ENCODE data around the gene RFTN1.
A peak's percentile ranks its signal among the peaks of the same experiment; 100 is the strongest.

The RFTN1 gene

DNA sequence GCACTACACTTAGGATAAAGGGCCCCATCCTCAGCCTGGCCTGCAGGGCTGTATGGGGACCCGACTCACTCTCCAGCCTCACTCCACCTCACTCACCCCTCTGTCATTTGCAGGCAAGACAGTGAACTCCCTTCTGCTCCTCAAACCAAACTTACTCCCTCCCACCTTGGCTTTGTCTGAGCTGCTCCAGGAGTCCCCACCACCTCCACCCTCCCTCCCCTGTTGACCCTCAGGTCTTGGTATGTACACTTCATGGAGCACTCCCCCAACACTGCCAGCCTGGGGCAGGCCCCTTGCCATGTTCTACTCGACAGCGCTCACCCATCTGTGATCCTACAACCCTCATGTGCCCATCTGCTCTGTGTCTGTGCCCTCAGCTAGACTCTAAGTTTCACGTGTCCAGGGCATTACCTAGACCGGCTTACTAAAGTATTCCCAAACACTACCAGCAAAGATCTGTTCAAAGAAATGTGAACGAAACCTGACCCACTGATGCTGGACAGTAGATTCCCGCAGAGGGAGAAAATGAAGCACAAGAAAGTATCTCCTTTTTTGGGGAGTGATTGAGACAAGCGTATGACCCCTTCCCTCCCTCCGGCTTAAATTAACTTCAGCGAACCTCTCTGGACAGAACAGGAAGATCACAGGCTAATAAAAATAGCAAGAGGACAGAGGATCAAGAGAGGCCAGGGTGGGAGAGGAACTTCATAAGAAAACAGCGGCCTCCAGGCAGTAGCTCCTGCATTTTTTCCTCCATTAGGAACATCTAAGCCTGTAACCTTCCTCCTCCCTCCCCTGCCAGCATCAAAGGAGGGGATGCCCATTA lies 113.2 kb downstream of the RFTN1 start:
- no peak for DNase-seq

DNA sequence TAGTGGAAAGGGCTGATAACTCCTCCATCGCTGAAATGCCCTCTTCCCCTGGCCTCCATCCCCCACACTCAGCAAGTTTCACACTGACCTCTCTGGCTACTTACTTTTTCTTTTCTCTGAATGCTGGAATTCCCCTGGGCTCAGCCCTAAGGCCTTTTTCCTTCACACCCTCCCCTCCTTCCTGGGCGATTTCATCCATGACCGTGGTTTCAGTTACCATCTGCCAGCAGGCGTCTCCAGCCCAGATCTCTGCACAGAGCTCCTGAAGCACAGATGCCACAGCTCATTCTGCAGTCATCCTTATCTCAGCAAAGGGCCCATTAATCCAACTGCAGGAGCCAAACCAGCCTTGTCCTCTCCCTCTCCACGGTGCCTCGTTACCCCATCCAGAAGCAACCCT lies 114.0 kb downstream of the RFTN1 start:
- peak; percentile 73 for DNase-seq

DNA sequence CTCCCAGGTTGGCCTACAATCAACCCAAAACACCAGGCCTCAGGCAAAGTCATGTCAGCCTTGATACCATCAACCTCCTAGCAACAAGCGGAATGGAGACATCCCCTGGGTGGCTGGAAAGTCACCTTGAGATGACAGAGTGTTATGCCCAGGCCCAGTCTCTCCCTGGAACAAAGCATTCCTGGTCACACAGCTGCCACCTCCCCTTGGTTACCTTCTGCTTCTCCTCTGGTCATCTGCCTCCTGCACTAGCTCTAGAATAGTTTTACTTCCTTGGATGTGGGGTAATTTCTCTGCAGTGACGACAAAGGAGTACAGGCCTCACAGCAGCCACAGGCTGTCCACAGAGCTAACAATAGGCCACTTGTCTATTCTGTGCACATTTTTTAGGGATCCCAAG lies 114.9 kb downstream of the RFTN1 start:
- no peak for DNase-seq

DNA sequence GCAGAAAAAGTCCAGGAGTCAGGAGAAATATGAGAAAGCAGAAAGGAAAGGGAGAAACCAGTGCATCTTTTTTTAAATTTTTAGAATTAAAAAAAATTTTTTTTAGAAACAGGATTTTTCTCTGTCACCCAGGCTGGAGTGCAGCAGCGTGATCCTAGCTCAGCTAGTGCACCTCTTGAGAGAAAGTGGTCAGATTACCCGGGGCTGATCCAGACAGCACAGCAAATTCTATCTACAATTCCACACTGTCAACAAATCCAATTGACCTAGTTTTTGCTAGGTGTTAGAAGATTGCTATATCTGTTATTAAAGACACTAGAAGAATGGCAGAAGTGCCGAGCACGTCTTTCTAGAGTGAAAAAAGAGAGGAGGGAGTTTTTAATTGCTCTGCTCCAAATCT lies 117.3 kb downstream of the RFTN1 start:
- no peak for DNase-seq

DNA sequence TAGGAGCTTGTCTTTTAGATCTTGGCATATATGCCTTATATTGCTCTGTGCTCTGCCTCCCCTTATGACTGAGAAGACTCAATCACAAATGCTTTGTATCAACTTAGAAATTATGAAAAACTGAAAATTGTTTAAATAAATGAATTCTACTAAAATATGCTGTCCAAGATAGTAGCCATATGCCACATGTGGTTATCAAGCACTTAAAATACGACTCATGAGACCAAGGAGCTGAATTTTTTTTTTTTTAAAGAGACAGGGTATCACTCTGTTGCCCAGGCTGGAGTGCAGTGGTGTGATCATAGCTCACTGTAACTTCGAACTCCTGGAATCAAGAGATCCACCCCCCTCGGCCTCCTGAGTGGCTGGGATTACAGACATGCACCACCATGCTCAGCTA lies 118.3 kb downstream of the RFTN1 start:
- DNase-seq, result no peak

DNA sequence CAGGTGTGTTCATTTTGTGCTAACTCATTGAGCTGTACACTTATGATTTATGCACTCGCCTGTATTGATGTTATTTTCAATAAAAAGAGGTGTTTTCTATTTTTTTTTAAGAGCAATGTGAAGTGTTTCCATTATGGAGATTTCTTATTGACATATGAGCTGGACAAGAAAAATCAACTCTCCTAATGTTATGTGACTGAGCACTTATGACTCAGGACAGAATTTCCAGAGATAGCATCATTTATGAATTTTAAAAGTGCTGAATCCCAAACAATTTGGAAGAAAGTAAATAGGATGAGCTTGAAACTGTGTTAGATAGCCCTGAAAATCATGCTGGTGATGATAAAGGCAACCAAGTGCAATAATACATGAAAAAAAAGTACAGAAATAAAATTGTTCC lies 118.9 kb downstream of the RFTN1 start:
- no peak for DNase-seq

- no peak for DNase-seq
Measured at GRCh38 chr3:16392717-16393116, 120.8 kb downstream of the RFTN1 start.

GRCh38 chr3:16392065-16392464 lies 121.4 kb downstream of the RFTN1 start:
- no peak for DNase-seq

- no peak for DNase-seq
Measured at GRCh38 chr3:16390581-16390980, 122.9 kb downstream of the RFTN1 start.

GRCh38 chr3:16388850-16389441 lies 124.6 kb downstream of the RFTN1 start:
- no peak for DNase-seq

GRCh38 chr3:16386561-16386960 lies 126.9 kb downstream of the RFTN1 start:
- DNase-seq, result no peak

GRCh38 chr3:16385151-16385550 lies 128.3 kb downstream of the RFTN1 start:
- DNase-seq, result no peak

DNA sequence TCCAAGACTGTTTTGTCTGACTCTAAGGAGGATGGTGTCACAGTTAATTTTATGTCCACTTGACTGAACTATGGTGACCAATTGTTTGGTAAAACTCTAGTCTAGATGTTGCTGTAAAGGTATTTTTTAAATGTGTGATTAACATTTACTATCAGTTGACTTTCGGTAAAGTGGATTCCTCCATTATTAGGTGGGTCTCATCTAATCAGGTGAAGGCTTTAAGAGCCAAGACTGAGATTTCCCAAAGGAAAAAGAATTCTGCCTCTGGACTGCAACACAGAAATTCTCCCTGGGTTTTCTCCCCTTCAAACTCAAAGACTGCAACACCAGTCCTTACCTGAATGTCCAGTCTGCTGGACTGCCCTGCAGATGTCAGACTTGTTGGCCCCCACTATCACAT lies 129.6 kb downstream of the RFTN1 start:
- no peak for DNase-seq

- no peak for DNase-seq
Measured at GRCh38 chr3:16382845-16383244, 130.7 kb downstream of the RFTN1 start.

DNA sequence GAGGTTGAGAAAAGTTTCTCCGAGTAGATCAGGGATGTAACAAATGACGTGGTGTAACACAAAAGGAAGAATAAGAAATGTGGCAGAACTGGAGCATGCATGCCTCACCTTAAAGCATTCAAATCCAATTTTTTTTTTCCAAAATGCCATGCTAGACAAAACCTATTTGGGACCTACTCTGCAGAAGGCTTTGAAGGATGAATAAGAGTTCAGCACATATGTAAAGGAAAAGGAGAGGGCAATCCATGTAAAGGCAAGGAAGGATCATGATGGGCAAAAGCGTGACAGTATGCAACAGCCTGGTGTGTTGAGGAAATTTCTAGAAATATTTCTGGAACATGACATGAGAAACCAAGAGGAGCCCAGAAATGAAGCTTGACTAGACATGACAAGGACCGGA lies 132.1 kb downstream of the RFTN1 start:
- no peak for DNase-seq

- DNase-seq, result no peak
Measured at GRCh38 chr3:16380421-16380820, 133.1 kb downstream of the RFTN1 start.

GRCh38 chr3:16379838-16380237 lies 133.7 kb downstream of the RFTN1 start:
- DNase-seq, result no peak

DNA sequence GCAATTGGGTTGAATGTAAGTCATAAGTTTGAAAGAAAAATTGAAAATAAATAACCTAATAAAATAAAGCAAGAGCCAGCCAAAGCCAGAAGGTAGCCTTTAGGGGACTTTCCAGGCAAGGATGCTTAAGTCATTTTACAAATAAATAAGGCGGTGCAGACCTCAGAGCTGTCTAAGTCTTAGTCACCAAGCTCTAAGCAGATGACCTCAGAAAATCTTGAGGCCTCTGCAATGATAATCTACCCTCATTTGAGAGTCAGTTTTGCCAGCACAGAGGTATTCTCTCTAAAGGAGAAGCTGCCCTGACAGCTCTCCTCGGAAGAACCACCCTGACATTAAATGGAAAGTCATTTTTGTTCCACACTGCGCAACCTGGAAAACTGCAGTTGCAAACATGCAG lies 134.6 kb downstream of the RFTN1 start:
- peak; percentile 53 for DNase-seq

- peak; percentile 47 for DNase-seq
Measured at GRCh38 chr3:16378415-16378814, 135.1 kb downstream of the RFTN1 start.

DNA sequence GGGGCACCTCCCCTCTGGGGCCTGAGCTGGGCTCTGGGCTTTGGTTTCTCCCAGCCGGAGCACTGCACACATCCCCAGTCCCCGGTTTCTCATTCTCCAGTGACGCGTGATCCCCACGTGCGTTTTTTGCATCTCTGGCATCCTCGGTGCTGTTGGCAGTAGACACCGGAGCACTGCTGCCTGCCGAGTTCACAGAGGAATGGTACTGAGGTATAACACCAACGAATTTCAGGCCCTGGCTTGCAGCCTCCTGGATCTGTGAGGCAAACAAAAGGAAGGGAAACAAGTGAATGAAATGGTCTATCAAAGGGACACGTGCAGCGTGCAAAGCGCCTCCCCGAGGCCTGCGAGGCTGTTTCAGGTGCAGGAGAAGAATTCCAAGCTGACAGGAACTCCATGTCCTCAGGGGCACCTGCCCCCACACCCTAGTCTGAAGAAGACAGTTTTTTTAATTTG lies 135.6 kb downstream of the RFTN1 start:
- DNase-seq, result no peak

DNA sequence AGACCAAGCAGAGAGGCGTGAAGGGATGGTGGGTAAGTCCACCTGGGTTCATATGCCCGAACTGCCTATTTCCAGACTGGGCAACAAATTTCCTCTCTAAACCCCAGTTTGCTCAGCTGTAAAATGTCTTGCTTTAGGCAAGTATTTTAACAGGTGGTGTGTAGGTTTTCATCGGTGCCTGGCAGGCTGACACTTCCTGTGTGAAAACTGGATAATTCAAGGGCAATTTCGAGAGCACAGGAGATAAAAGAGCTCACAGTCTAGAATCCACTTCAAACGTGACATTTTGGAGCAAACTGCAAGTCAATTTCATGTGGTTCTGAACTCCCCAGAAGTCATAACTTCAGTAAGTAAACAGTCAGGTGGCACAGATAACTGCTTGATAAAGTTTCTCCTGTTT lies 136.3 kb downstream of the RFTN1 start:
- no peak for DNase-seq

- no peak for DNase-seq
Measured at GRCh38 chr3:16375891-16376290, 137.6 kb downstream of the RFTN1 start.

DNA sequence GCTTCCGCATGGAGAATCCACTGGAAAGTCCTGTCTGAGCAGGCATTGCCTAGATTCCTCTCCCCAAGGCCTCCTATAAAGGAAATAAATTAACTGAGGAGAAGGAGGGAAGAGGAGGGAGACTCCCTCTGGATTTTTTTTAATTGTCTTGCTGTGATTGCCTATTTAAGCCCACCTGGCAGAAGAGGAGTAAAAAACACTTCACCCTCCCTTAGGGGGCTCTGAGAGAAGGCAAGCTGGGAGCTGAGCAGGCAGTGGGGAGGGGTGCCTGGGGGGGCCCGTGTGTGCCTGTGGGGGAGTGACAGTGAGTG lies 138.6 kb downstream of the RFTN1 start:
- no peak for DNase-seq

GRCh38 chr3:16374047-16374934 lies 139.2 kb downstream of the RFTN1 start:
- no peak for DNase-seq
